NCI-H2107 treated with DMSO at 0.1 percent for 48 hours (cell line): ENCODE data around the gene RSBN1L.
"Not testable (repeated sequence)": the region's sequence is repeated elsewhere in the genome, so short reads cannot be mapped to it uniquely, and the experiment has no call there.

Experiments used
- DNase-seq: peaks from one replicate; lab custom pipeline; 2025; ENCODE audit not compliant: unreplicated experiment; lab: John Stamatoyannopoulos, UW

Gene RSBN1L

DNA sequence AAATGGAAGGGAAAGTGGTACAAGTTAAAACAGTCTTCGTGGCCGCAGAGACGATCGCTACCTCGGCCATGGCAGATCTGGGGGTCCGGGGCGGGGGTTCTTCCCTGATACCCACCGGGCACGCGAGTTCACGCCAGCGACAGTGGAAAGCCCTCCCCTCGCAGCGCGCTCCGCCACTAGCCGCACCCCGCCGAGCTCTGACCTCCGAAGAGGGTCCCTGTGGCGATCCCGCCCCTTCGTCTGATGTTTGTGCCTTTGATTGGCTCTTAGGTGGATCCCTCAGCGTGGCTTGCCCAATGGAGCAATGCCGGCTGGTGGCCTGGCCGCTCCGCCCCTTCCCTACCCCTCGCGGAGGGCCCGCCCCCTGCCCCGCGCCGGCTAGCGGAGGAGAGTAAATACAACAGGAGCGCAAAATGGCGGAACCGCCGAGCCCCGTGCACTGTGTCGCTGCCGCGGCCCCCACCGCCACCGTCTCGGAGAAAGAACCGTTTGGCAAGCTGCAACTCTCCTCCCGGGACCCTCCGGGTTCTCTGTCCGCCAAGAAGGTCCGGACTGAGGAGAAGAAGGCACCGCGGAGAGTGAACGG is at the start of gene RSBN1L:
TSS of gene RSBN1L (plus strand) at position 403 of the 586 bp plus-strand sequence. CDS start at position 414, 11 bp downstream.
- DNase-seq: peak; percentile 98

DNA sequence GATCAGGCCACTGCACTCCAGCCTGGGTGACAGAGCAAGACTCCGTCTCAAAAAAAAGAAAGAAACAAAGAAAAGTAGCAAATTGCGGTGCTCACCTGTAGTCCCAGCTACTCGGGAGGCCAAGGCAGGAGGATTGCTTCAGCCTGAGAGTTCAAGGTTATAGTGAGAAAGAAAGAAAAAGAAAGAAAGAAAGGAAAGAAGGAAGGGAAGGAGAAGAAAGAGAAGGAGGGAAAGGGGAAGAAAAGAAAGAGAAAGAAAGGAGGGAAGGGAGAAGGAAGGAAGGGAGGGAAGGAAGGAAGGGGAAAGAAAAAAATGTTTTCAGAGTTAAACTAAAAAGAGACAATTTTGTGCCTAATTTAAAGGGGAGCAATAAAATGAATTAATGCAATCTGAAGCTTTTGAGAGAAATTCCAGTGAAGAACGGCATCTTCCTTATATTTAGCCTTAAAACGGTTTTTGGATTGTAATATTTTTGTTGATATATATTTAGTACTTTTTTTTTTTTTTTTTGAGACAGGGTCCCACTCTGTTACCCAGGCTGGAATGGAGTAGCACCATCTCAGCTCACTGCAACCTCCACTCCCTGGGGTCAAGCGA is 47.4 kb upstream of the RSBN1L start:
- no peak for DNase-seq

DNA sequence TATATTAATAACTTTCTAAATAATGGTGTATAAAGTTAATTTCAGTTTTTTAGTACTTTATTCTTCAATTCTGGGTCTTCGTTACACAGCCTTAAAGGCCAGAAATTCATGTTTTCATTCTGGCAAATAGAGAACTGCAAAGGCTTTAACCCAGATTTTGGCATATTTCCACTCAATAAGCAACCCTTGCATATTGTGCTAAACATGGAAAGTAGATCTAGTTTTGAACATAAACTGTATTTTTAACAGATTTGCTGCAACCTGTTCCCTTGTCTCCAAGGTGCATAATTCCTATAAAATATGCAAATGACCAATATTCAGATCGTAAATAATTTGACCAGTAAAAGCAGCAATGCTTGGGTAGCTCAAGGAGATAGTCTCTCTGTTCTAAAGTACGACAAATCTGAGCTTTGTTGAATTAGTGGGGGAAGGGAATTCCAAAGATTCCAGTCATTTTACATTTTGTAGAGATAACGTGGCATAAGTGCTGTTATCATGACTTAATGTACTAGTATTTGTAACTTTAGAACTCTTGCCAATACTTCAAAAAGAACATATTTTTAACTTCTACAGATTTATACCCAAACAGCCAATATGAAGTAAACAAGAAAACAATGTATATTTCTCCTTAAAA is 46.4 kb upstream of the RSBN1L start:
- no peak for DNase-seq

DNA sequence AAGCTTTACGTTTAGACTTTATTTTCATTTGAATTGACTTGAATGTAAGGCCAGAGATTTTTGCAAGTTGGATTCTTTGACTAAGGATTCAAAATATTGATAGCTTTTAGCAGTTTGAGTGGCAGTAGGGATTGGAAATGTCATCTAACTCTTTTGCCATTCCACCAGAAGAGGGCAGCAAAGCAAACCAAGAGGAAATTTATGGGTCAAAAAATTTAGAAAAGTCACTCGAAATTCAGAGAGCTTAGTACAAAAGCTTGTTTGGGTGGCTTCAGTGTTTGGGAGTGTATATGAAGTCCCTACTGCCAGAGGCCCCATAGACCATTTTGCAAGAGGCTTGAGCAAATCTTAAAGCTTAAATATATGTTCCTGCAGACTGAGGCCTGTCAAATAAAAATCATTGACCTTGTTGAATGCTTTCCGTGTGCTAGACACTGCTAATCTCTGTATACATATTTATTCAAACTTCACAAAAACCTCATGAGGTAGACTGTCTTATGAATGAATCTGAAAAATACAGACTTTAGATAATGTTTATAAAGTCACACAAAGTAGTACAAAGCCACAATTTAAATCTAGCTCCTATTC is 44.6 kb upstream of the RSBN1L start:
- no peak for DNase-seq

DNA sequence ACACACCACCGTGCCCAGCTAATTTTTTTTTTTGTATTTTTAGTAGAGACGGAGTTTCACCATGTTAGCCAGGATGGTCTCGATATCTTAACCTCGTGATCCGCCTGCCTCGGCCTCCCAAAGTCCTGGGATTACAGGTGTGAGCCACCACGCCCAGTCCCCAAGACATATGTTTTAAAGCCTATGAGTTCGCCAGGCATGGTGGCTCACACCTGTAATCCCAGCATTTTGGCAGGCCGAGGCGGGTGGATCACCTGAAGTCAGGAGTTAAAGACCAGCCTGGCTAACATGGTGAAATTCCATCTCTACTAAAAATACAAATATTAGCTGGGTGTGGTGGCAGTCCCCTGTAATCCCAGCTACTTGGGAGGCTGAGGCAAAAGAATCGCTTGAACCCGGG is 43.4 kb upstream of the RSBN1L start:
- not testable (repeated sequence) for DNase-seq

DNA sequence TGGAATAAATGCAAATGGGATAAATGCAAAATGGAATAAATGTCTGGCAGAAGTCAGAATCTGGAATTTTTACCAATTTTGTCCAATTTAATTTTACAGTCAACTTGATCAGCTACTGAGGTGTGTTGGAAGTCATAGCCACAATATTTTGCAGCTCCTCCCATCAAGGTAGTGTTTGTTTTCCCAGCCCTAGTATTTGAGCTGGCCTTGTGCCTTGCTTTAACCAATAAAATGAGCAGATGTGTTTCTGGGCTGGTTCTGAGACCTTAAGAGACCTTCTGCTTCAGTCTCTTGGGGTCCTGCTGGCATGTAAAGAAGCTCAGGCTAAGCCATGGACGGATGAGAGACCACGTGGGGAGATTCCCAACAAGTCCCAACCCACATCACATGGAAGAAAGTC is 42.7 kb upstream of the RSBN1L start:
- no peak for DNase-seq

DNA sequence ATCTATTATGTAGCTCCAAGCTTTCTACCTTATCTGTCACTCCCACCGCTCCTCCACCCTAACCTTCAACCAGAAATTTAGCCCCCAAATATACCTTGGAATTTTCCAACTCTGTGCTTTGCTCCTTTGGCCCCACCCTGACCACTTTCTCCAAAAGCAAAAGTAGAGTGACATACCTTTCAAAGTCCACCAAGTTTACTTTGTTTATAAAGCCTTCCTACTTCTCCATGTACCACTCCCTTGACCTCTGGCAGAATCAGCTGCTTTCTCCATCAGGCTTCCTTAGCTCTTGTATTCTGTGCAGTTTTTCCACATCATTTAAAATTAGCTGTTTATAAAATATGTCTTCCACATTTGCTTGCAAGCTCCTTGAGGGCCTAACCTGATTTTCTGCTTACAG is 40.9 kb upstream of the RSBN1L start:
- DNase-seq: no peak

DNA sequence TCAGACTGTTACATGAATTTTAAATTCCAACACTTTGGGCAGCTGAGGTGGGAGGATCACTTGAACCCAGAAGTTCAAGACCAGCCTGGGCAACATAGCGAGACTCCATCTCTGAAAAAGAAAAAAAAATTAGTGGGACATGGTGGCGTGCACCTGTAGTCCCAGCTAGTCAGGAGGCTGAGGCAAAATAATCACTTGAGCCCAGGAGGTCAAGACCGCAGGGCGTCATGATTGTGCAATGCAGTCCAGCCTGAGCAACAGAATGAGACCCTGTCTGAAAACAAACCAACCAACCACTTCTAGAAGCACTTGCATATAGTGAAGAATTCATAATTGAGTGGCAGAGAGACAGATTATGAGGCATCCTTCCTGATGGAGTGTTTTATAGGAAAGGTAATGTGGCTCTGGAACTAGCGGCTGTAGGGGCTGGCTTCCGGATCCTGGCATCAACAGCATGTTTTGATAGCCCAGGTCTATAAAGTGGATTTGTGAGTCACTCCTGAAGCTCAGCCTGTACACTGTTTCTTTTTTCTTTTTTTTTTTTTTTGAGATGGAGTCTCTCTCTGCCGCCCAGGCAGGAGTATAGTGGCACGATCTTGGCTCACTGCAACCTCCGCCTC is 40.3 kb upstream of the RSBN1L start:
- DNase-seq: no peak

DNA sequence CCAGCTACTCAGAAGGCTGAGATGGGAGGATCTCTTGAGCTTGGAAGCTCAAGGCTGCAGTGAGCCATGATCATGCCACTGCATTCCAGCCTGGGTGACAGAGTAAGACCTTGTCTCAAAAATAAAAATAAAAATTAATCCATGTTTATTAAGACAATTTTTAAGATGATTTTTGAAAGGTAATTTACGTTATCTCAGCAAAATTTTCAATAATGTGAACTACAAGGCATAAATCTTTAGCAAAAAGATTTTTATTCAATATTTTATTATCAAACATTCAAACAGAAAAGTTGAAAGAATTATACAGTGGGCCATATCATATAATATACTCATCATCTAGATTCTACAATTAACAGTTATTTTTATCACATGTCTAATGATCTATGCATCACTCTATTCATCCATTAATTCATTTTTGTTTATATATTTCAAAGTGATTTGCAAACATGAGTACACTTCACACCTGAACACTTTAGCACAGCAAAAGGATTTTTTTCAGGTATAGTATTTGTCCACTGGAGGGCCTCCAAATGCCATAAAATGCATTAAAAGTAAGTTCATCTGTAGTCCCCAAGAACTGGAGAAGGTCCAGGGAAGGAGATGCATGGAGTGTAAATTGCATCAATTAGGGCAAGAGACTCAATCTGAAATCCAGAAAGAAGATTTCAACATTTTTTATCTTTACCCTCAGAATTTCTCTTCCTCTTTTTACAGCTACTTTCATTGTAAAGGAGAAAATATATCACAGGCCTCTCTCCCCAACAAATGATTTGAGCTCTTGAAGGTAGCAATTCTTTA is 38.6 kb upstream of the RSBN1L start:
- peak; percentile 63 for DNase-seq

DNA sequence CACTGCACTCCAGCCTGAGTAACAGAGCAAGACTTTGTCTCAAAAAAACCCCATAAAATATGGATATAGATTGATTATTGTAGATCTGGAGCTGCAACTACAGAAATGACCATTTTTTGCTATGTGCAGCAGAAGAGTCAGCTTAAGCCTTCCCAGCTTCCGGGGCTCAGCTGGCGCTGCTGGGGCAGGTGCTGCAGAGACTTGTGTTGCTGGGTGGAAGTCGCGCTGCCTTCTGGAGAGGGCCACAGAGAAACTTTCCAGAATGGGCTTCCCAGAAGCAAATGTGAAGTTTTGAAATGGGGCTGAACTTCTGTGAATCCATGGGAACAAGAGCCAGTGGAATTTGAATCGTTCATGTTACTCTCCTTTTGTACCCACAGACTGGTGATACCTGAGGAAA is 37.3 kb upstream of the RSBN1L start:
- DNase-seq: no peak

DNA sequence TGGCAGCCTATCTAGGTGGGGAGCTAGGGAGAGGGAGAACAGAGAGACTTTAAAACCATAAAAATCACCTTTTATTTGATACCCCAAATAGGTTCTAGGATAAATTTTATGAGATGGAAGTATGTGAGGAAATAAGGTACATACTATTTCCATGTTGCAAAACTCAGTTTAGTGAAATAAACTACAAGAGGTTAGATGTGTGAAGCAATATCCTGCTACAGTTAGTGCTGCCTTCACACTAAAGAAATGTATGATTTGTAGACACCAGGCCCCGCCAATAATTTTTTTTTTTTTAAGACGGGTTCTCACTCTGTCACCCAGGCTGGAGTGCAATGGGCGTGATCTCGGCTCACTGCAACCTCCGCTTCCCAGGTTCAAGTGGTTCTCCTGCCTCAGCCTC is 34.4 kb upstream of the RSBN1L start:
- no peak for DNase-seq

DNA sequence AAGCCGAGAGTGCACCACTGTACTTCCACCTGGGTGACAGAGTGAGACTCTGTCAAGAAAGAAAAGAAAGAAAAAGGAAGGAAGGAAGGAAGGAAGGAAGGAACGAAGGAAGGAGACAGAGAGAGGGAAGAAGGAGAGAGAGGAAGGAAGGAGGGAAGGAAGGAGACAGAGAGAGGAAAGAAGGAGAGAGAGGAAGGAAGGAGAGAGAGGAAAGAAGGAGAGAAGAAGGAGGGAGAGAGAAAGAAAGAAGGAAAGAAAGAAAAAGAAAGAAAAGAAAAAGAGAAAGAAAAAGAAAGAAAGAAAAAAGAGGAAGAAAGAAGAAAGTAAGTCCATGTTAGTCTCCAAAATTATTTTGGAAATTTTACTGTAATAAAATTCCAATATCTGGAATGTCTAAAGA is 33.4 kb upstream of the RSBN1L start:
- DNase-seq: no peak

DNA sequence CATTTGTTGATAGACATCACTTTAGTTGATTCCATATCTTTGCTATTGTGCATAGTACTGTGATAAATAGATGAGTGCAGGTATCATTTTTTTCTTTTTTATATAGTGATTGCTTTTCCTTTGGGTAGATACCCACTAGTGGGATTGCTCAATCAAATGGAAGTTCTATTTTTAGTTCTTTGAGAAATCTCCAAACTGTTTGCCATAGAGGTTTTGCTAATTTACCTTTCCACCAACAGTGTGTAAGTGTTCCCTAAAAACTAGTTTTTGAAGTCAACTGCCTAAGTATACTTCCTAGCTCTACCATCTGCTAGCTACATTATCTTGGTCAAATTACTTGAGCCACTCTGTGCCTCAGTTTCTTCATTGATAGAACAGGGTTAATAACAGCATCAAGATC is 31.5 kb upstream of the RSBN1L start:
- DNase-seq: no peak

DNA sequence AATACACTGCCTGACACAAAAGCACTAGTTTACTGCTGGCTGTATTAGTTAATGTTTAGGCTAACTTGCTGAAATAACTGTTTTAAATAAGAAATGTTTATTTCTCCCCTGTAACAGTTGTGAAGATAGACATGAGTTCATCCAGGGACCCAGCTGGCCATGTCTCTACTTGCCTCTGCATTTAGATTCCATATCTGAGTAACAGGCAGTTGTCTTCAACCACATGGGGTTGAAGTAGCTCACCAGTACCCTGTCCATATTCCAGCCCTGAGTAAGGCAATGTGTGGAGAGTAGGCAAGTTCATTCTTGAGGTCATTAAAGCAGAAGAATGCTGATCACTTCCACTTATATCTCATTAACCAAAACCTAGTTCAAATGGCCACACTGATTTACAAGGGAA is 31.1 kb upstream of the RSBN1L start:
- DNase-seq: no peak

DNA sequence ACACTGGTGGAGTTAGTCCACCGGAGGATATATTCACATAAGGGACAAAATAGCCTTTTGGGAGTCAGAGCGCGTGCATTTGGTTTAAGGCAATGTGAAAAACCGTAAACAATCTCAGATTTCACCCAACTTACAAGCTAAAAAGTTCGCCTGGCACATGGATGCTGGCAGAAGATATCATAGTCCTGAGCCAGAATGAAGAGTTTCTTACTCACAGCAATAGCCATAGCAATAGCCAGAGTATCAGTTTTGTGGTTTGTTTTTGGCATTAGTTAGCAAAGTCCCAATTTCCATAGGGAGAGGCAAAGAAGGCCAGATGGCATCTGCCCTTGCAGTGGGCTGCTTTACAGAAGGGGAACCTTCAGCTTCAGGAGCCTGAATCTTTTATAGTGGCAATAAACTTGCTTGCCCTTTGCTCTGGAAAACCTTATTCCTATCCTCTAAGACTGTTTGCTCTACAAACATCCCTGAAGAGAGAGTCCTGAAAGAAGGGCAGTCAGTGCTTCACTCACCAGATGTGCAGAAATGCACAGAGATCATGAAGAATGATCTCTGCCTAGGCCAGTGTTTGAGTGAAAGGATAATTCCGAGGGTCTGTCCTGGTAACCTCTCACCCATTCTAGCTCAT is 28.7 kb upstream of the RSBN1L start:
- DNase-seq: no peak

DNA sequence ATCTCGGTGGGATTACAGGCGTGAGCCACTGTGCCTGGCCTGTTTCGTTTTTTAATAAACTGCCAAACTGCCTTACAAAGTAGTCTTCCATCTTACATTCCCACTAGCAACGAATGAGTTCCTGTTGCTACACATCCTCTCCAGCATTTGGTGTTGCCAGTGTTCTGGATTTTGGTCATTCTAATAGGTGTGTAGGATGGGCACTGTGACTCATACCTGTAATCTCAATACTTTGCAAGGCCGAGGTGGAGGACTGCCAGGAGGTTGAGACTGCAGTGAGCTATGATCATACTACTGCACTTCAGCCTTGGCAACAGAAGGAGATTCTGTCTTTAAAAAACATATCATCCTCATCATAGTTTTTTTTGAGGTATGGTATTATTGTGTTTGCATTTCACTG is 21.4 kb upstream of the RSBN1L start:
- DNase-seq: no peak

DNA sequence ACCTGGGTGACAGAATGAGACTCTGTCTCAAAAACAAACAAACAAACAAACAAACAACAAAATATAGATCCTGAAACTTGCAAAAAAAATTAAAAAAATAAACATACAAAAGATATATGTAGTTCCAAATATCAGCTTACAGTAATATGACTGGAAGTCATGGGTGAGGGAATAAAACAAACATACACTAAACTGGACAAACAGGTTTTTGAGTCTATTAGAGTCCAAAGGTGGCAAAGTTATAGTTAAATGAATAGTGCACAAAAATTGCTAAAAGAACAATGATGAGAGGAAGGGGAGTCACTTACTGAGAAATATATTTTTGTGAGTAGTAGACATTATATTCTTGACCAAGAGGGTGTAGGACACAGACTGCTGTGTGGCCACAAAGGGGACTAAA is 16.7 kb upstream of the RSBN1L start:
- DNase-seq: no peak

DNA sequence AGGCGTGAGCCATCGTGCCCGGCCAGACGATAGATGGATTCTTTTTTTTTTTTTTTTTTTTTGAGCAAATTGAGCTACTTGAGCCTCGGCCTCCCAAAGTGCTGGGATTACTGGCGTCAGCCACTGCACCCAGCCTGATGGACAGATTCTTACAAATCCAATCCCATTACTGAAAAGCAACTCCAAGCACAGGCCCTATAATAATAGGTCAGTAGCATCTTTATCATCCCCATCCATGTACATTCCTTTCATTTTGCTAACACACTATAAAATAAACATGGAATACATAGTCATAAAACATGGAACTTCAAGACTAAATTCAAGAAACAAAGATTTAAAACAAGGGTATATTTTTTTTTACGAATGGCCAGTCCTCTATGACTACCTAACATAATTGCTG is 16.0 kb upstream of the RSBN1L start:
- DNase-seq: no peak

DNA sequence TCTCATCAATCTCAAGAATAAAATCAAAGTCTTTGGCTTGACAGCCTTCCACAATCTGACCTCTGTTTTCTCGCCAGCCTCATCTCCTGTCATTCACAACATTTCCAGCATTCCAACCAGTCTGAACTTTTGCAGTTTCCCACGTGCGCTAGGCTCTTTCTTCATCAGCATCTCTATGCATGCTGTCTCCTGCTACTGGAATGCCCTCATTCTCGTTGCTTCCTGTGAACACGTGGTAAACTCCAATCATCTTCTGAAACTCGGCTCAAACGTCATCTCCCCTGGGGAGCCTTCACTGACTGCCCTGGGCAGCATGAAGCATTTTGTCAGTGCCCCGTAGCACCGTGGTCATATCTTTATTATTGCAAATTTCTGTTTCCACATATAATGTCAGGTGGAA is 12.2 kb upstream of the RSBN1L start:
- no peak for DNase-seq

DNA sequence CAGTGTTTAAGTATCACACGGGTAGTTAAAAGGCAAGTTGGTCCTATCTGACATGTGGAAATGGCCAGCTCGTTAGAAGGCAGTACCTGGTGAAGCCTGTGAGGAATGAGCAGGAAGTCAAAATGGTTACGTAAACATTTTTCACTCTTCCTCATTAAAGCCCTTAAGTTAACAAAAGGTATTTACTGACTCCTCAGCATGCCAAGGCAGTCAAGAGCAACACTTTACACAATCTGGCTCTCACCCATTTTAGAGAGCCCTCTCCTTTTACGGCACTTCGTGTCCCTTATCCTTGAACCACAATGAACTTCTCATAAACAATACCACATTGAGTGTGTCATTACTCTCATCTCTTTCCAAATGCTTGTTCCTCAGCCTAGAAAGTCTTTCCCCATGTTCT is 11.0 kb upstream of the RSBN1L start:
- peak; percentile 49 for DNase-seq
